Stimulated activated CD8-positive, alpha-beta memory T cell treated with anti-CD3 and anti-CD28 coated beads, Interleukin-7, amount 100 ng/mL, for 48 hours (primary cell): ENCODE data around the gene FRMPD2.
"Not testable (repeated sequence)": the region's sequence is repeated elsewhere in the genome, so short reads cannot be mapped to it uniquely, and the experiment has no call there.

Source experiments
- DNase-seq, 2 donors: peaks; one replicate each; pipeline ENCODE4 v3.0.0-alpha.2; 2020; ENCODE audit warnings: low read depth in 1 of 2; ENCODE audit errors: extremely low read depth in 1 of 2

The FRMPD2 gene

GRCh38 chr10:48251525-48252353 lies 22.8 kb downstream of the FRMPD2 start:
- no peak for DNase-seq

DNA sequence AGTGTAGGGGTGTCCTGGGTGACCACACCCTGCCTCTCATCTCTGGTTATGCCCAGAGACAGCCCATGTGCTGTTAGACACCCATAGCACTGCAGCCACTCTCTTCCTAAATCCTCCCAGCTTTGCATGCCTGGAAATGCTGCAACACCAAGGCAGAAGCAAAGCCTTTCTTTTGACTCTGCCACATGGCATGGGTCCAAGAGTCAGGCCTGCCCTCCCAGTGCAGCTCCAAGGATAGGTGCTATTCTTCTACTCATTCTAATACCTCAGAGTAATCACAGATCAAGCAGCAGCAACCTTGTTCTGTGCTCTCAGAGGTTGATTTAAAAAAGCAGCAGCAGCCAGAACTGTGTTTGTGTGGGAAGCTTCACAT lies 23.4 kb downstream of the FRMPD2 start:
- DNase-seq: no peak

- DNase-seq: no peak
These were observed 24.6 kb downstream of the FRMPD2 start for GRCh38 chr10:48249763-48250351.

DNA sequence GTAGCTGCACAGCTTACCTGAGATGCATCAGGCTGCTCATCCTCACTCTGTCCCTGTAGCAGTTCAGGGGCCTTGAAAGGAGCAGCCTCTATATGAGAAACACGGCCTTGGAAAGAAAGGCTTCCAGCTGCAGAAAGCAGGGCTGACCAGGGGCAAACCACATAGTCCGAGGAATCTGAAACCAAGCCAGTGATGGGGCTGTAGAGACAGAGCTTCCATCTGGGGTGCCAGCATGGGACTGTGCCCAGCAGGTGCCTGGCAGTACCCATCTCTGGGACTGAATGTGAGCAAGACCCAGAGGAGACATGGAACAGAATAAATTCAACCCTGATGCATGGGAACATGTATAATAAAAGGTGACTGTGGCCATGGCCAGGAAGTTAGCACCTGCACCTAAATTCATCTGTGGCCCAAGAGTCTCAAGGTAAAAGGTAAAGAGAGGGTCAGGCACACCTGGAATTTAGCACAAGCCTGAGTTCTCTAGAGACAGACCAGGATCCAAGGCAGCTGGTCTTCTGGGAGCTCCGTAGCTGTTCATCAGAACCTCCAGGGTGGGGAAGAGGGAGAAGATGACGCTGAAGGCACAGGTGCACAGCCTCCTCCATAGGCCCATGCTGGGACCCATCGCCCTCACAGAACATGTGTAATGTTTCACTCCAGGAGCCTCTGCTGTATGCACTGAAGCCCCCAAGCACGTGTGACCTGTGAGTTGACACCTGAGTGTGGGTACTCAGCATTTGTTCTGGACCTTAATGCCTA lies 25.3 kb downstream of the FRMPD2 start:
- no peak for DNase-seq

DNA sequence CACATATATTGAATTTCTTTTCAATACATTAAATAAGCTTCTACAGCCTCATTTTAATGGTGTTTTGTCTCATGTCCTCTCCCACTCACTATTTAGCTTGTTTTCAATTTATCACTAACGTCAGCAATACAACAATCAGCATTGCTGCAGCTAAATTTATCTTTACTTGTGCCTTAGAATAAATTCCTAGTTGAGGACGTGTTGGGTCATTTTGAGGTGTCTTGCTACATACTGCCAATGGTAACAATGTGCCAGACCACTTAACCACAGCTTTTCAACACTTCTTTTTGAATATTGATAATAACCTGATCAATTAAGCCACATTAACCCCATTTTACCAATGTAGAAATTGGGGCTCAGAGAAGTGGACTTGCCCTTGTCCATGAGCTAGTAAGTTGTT lies 26.0 kb downstream of the FRMPD2 start:
- DNase-seq: no peak

DNA sequence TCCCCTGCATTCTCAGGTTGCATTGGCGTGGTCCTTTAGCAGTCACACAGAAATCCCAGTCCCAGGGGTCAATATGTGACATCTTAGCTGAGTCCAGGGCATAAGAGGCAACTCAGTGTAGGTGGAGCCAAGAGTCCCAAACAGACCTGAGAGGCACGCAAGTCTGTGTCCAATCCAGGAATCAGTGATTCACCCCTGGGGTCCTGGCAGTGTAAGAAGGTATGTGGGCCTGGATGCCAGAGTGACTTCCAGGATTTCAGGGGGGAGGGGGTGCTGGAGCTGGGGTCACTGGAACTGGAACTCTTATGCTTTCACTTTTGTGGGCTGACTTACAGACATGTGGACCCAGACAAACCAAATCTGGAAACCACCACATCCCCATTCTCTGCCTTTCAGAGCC lies 26.8 kb downstream of the FRMPD2 start:
- DNase-seq: no peak

GRCh38 chr10:48246501-48246900 lies 28.0 kb downstream of the FRMPD2 start:
- DNase-seq: no peak

GRCh38 chr10:48245977-48246376 lies 28.5 kb downstream of the FRMPD2 start:
- no peak for DNase-seq

GRCh38 chr10:48243921-48244320 lies 30.6 kb downstream of the FRMPD2 start:
- not testable (repeated sequence) for DNase-seq

GRCh38 chr10:48243487-48243886 lies 31.0 kb downstream of the FRMPD2 start:
- DNase-seq: no peak

GRCh38 chr10:48242171-48242904 lies 32.2 kb downstream of the FRMPD2 start:
- DNase-seq: no peak

GRCh38 chr10:48241332-48241731 lies 33.2 kb downstream of the FRMPD2 start:
- DNase-seq: no peak

- DNase-seq: no peak
These were observed 34.3 kb downstream of the FRMPD2 start for GRCh38 chr10:48240196-48240595.

DNA sequence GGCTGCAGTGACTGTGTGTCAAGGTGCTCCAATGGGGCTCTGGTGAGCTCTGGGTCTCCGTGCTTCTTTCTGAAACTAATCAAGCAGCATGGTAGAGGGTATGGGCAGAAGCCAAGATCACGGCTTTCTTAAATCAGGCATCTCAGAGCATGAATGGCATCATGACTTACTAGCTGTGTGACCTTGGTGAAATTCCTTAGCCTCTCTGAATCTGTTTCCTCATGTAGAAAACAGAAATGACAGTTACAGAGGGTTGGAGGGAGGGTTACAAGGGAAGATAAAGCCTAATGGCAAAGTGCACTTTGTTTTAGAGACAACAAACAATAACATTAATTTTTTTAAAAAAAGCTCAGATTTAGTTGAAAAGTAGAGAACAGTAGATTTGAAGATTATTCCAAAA lies 34.9 kb downstream of the FRMPD2 start:
- DNase-seq: no peak

DNA sequence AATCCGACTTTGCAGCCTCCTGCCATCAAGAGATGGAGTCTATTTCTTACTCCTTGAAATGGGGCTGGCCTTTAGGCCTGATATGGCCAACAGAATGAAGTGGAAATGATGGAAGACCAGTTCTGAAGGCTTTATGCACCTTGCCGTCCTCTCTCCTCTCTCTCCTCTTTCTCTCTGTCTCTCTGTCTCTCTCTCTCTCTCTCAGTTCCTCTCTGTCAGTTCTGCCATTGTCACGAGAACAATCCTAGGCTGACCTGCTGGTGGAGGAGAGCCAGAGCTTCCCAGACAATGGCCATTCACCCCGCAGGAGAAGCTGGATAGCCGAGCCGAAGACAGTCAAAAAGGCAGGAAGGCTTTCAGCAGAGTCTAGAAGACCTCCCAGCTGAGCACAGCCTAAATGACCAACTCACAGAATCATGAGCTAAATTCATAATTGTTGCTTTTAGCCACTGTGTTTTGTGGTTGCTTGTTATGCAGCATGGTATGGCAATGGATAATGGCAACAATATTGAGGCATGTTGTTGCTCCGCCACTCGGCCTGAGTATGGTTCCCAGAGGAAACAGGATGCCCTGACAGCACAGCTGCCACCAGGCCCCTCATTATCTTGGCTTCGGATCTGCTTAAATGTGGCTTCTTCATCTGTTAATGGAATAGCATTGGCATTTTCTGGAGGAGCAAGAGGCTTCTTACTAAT lies 35.5 kb downstream of the FRMPD2 start:
- no peak for DNase-seq

DNA sequence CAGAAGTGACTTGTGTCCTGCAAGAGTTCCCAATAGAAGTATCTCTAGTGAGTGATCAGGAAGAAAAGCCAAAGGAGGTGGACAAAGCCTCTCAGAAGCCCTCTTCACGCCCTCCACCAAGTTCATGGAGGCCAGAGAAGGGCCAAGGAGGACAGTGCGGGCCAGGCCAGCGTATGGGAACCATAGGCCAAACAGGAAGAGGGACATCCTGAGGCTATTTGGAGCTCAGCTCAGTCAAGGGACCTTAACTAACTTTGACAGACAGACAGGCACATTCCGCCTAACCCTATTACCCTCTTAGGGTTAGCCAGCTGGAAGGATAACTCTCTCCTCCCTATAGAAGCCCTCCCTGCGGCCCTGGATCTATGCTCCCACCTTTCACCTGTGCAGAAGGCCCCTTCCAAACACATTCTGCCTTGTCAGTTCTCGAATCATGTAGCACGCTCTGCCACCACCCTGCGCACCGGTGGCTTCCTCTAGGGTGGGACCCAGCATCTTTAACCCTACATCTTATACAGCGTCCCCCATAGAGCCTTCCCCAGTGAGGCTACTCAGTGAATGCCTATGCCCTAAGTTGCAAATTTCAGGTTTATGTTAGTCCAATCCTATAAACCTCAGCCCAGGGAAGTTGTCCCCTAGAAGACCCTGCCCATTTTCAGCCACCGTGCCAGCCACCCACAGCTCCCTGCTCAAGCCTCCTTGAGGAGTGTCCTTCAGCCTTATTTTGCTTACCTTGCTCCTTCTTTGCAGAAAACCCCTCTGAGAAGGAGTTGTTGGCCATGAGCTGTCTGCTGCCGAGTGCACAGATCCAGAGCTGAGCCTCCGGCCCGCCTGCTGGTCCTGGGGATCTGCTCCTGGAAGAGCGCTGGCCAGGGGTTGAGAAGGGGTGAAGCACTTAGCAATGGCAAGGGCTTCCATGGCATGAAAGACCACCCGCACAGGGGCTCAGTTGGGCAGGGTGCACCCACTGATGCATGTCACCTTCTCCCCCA lies 36.9 kb downstream of the FRMPD2 start:
- no peak for DNase-seq

- DNase-seq: no peak
These were observed 38.3 kb downstream of the FRMPD2 start for GRCh38 chr10:48236199-48236621.

- DNase-seq: no peak
These were observed 39.0 kb downstream of the FRMPD2 start for GRCh38 chr10:48235501-48235900.

- no peak for DNase-seq
These were observed 39.7 kb downstream of the FRMPD2 start for GRCh38 chr10:48234787-48235186.
